Epithelial cell of proximal tubule (primary cell): Measurements from ENCODE around the gene BORCS8. TPM values are rescaled to one million over a fixed set of nuclear protein-coding genes. Genes with fewer than 3 reads are reported as not detected.
"Not testable (repeated sequence)": the region's sequence is repeated elsewhere in the genome, so short reads cannot be mapped to it uniquely, and the experiment has no call there.

Experiments
- DNase-seq: peaks from one replicate; pipeline ENCODE4 v3.0.0-alpha.2; 2011; ENCODE audit warnings: low read depth
- H3K4me3 ChIP-seq: 2 replicates; pipeline ENCODE4 v1.5.1; 2011; ENCODE audit warnings: low read depth, mild to moderate bottlenecking, low read length
- total RNA-seq: library from RNA; depleted of rRNA; stranded (reverse); fragments of >200 nt; gene quantifications from 2 replicates; pipeline ENCODE4 v1.2.3, GENCODE V29; 2015
- TF ChIP-seq, protein P1 (sequence below): conservative IDR thresholded peaks from 2 replicates; pipeline ENCODE4 v1.5.1; 2012; ENCODE audit warnings: low read depth, mild to moderate bottlenecking, low read length

BORCS8 gene
- total RNA-seq, 1 donor from 2014 or later = 27.4 TPM

DNA sequence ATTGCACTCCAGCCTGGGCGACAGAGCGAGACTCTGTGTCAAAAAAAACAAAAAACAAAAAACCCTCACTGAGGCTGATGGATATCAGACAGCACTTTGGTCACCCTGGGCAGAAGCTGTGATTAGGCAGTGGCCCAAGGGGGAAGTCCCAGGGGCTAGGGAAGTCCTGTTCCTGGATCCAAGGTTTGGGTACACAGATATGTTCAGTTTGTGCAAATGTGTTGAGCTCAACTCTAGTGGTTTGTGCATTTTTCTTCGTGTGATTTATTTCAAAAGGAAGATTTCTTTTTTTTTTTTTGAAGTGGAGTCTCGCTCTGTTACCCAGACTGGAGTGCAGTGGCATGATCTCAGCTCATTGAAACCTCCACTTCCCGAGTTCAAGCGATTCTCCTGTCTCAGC, 34.1 kb downstream of the BORCS8 start:
- no peak for DNase-seq
- H3K4me3 ChIP-seq = no peak overlapping the region
- TF ChIP-seq, protein P1, sequence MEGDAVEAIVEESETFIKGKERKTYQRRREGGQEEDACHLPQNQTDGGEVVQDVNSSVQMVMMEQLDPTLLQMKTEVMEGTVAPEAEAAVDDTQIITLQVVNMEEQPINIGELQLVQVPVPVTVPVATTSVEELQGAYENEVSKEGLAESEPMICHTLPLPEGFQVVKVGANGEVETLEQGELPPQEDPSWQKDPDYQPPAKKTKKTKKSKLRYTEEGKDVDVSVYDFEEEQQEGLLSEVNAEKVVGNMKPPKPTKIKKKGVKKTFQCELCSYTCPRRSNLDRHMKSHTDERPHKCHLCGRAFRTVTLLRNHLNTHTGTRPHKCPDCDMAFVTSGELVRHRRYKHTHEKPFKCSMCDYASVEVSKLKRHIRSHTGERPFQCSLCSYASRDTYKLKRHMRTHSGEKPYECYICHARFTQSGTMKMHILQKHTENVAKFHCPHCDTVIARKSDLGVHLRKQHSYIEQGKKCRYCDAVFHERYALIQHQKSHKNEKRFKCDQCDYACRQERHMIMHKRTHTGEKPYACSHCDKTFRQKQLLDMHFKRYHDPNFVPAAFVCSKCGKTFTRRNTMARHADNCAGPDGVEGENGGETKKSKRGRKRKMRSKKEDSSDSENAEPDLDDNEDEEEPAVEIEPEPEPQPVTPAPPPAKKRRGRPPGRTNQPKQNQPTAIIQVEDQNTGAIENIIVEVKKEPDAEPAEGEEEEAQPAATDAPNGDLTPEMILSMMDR = no peak

DNA sequence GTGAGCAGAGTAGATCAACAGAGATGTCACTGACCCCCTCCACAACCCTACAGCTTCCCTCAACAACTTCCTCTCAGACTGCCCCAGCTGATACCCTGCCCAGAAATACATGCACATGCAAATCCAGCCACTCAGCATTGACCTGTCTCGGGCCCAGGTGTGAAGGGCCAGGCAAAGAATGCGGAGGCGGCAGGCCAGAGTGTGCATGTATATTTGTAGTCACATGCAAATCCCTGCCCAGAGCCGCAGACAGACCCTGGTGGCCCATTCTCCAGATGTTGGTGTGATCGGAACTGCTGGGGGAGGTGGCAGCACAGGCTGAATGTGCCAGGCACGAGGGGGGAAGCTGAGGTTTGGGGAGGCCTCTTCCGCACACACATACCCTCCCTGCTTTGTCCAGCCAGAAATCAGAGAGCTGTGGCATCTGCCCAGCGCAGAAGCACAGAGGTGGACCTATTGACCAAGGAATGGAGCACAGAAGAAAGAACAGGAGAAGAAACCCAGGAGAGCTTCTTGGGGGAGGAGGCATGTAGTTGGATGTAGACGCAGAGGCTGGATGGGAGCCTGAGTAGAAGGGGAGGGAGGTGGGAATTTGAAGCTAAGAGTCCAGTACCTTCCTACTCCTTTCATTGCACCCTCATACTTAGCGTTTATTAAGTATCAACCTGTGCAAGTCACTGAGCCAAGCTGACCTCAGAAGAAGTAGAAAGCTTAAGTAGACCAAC, 36.3 kb downstream of the BORCS8 start:
- TF ChIP-seq, protein P1 = no peak
- no peak for DNase-seq
- H3K4me3 ChIP-seq = no peak overlapping the region

DNA sequence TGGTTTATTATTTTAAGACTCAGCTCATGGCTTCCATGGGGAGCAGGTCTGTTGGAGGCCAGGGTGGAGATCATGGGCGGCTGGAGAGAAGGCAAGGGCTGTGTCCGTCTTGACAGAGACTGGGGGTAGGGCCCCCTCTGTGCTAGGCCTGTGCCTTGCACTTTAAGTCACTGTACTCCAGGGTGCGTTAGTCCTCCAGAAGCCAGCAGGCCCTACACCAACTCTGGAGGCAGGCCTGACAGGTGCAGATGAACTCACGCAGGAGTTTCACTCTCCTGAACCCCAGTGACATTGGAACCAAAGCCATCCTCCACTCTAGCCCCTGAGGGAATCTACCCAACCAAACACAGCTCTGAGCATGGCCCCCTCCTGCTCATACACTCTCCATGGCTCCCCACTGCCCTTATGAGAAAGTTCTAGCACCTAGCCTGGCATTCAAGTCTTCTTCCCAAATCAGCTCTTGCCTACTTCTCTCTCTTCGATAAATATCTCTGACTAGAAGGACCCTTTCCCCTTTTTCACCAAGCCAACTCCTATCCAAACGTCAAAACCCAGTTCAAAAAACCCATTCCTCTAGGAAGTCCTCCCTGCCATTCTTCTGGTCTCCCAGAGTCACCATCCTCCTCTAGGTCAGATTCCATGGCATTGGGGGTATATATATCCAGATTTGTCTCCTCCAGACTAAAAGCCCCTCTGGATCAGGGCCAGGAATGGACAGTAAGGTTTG, 37.0 kb downstream of the BORCS8 start:
- DNase-seq = no peak
- TF ChIP-seq, protein P1 = no peak
- no peak overlapping the region for H3K4me3 ChIP-seq

DNA sequence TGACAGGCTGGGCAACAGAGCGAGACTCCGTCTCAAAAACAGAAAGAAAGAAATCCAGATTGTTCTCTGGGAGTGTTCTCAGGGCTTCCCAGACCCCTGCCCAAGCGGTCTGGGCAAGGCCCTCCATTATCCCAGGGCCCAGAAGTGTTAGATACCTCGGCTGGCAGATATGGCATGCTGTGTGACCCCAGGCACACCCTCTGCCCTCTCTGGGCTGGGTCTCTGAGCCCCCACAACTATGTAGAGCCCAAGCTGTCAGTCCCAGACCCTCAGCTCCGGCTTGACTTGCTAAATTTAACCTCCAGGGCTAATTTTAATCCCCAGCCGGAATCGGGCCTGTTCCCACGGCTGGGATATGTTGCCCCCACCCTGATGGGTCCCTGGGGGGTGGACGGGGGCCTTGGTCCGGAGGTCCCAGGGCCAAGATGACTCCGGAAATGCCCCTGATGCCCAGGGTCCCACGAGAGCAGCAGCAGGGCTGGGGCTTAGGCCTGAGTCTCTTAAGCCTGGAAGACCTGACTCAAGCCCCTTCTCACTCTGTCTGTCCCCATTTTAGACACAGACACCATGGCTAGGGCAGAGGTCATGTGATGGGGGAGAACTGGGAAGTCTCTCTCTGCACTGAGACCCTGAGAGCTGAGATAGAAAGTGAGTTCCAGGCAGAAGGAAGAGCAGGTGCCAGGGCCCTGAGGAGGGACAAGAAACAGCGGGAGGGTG, 39.1 kb downstream of the BORCS8 start:
- H3K4me3 ChIP-seq = no peak overlapping the region
- DNase-seq = no peak
- TF ChIP-seq, protein P1 = no peak

DNA sequence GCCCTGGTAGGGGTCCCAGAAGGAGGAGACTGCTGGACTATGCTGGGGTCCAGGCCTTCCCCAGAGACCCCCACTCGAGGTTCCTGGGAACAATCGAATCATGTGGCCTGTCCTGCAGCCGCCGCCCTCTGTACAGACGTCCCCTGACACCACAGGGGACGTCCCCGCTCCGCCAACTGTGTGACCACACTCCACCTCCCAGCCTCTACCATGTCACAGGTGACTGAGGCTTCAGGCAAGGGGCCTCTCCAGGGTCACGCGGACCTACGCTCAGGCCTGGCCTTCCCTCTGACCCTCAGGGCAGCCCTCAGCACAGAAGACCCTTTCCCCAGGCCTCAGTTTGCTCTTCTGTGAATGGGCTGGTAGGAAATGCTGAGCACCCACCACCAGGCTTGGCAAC, 40.5 kb downstream of the BORCS8 start:
- TF ChIP-seq, protein P1 = no peak
- H3K4me3 ChIP-seq = no peak overlapping the region
- DNase-seq = no peak

DNA sequence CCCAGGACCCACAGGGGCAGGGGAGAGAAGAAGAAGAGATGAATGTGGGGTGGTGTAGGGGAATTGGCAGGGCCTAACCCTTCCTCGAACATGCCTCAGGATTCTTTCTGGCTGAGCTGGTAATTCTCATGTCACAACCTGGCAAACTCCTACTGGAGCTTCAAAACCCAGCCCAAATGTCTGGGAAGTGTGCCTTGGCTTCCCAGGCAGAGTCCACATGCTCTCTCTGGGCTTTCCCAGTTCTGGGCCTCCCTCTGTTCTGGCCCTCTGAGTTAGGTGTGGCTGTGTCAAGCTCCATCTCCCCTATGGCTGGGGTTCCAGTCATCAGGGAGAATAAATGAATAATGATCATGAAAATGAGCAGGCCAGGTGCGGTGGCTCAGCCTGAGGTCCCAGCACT, 42.5 kb downstream of the BORCS8 start:
- TF ChIP-seq, protein P1 = no peak
- DNase-seq = no peak
- H3K4me3 ChIP-seq = no peak overlapping the region

DNA sequence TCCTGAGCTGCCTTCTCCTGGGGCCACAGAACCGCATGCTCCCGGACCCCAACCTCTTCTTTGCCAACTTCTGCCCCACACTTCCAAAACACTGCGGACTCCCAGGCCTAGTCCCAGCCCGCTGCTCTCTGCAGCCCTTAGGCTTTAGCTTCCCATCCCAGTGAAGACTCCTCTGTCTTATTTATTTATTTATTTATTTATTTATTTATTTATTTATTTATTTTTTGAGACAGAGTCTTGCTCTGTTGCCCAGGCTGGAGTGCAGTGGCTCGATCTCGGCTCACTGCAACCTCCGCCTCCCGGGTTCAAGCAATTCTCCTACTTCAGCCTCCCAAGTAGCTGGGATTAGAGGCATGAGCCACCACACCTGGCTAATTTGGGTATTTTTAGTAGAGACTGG, 43.4 kb downstream of the BORCS8 start:
- not testable (repeated sequence) for DNase-seq, H3K4me3 ChIP-seq
